HCT116 (cell line): ENCODE data around the gene OPRD1. TPM values are rescaled to one million over a fixed set of nuclear protein-coding genes. Genes with fewer than 3 reads are reported as not detected.

Experiments
- ATAC-seq: fragments of 200-7000 bp; cut with Tn5 transposase; 2 replicates; pipeline ENCODE4 v1.9.1; 2020; ENCODE audit warnings: mild to moderate bottlenecking, moderate library complexity
- BruUV-seq: library from RNA; stranded (reverse); fragments of 400-500 nt; replicated peaks from 2 replicates; lab custom pipeline; 2021; lab: Mats Ljungman, UMichigan
- CTCF ChIA-PET: fragments of 300-600 bp; sonication (Branson Sonifier 250); formaldehyde crosslinking; loops from one replicate; lab custom pipeline; 2021; ENCODE audit warnings: antibody characterized with exemption; lab: Charles Lee
- POLR2A ChIA-PET: fragments of 300-600, 350-600 bp; sonication (Branson Sonifier 250); formaldehyde crosslinking; loops from one replicate; lab custom pipeline; 2021; ENCODE audit warnings: antibody characterized with exemption; lab: Charles Lee
- RAD21 ChIA-PET, 2 experiments: fragments of 300-600 bp; sonication (Branson Sonifier 250); formaldehyde crosslinking; loops; one replicate each; lab custom pipeline; 2023; ENCODE audit warnings: low total read pairs in 2 of 2; ENCODE audit not compliant: uncharacterized antibody in 2 of 2, unreplicated experiment in 2 of 2, low non-redundant PET in 1 of 2; lab: Charles Lee
- DNase-seq: peaks from one replicate; pipeline ENCODE4 v3.0.0-alpha.2; 2010; ENCODE audit warnings: low read depth, low spot score
- H2AFZ ChIP-seq: fragments of 200-600 bp; shearing (Covaris generic), sonication (generic); 2 replicates; pipeline ENCODE4 v1.6.1; 2017; ENCODE audit warnings: low read depth, mixed run types, mixed read lengths, antibody characterized with exemption, low read length; ENCODE audit not compliant: poor library complexity, severe bottlenecking
- H3K27ac ChIP-seq: 2 replicates; pipeline ENCODE4 v1.5.1; 2012; ENCODE audit warnings: low read depth, low read length
- H3K27me3 ChIP-seq: fragments of 200-600 bp; sonication (generic); 2 replicates; pipeline ENCODE4 v1.6.1; 2016; ENCODE audit warnings: mixed run types, low read length, mixed read lengths; ENCODE audit not compliant: insufficient read depth
- H3K36me3 ChIP-seq, 2 experiments: fragments of 200-500 bp in 1 of 2; fragments of 200-600 bp in 1 of 2; sonication (Bioruptor generic) in 1 of 2; sonication (generic) in 1 of 2; 2 replicates each; pipeline versions ENCODE4 v1.5.1 to v1.6.1; 2014 to 2016; ENCODE audit warnings: low read length in 2 of 2, inconsistent platforms in 1 of 2, mixed read lengths in 1 of 2, mixed run types in 1 of 2; ENCODE audit not compliant: insufficient read depth in 2 of 2, control insufficient read depth in 1 of 2
- H3K4me1 ChIP-seq, 2 experiments: fragments of 200-600 bp in 1 of 2; sonication (generic) in 1 of 2; 2 replicates each; pipeline versions ENCODE4 v1.5.1 to v1.6.1; 2012 to 2017; ENCODE audit warnings: low read length in 2 of 2, inconsistent platforms in 1 of 2, mild to moderate bottlenecking in 1 of 2, mixed read lengths in 1 of 2, mixed run types in 1 of 2, moderate library complexity in 1 of 2; ENCODE audit not compliant: insufficient read depth in 2 of 2, control insufficient read depth in 1 of 2
- H3K4me2 ChIP-seq: fragments of 200-600 bp; sonication (generic); 2 replicates; pipeline ENCODE4 v1.6.1; 2017; ENCODE audit warnings: mixed run types, low read length, mixed read lengths
- H3K4me3 ChIP-seq, 2 experiments: fragments of 200-600 bp in 1 of 2; sonication (generic) in 1 of 2; replicated peaks in 1 of 2; 2 replicates each; pipeline ENCODE4 v1.5.1; 2011 to 2016; ENCODE audit warnings: low read length in 2 of 2, control low read depth in 1 of 2, low read depth in 1 of 2, mild to moderate bottlenecking in 1 of 2, mixed read lengths in 1 of 2, mixed run types in 1 of 2
- H3K79me2 ChIP-seq: fragments of 200-600 bp; sonication (generic); 2 replicates; pipeline ENCODE4 v1.6.1; 2017; ENCODE audit warnings: mild to moderate bottlenecking, mixed run types, low read length, moderate library complexity, mixed read lengths; ENCODE audit not compliant: insufficient read depth
- H3K9ac ChIP-seq: fragments of 200-600 bp; sonication (generic); 2 replicates; pipeline ENCODE4 v1.6.1; 2016; ENCODE audit warnings: low read length, mixed read lengths
- H3K9me2 ChIP-seq: fragments of 200-600 bp; sonication (generic), shearing (Covaris generic); 2 replicates; pipeline ENCODE4 v1.6.1; 2017; ENCODE audit warnings: mixed run types, mild to moderate bottlenecking, moderate library complexity; ENCODE audit not compliant: insufficient read depth
- H3K9me3 ChIP-seq, 2 experiments: fragments of 200-500 bp in 1 of 2; fragments of 200-600 bp in 1 of 2; sonication (Bioruptor generic) in 1 of 2; sonication (generic) in 1 of 2; 2 replicates each; pipeline ENCODE4 v1.6.1; 2014 to 2017; ENCODE audit warnings: low read length in 2 of 2, mixed read lengths in 2 of 2, inconsistent platforms in 1 of 2, low read depth in 1 of 2, mild to moderate bottlenecking in 1 of 2, mixed run types in 1 of 2, moderate library complexity in 1 of 2; ENCODE audit not compliant: control insufficient read depth in 1 of 2, insufficient read depth in 1 of 2
- H4K20me1 ChIP-seq: fragments of 200-600 bp; sonication (generic), shearing (Covaris generic); 2 replicates; pipeline ENCODE4 v1.6.1; 2017; ENCODE audit warnings: mixed run types, mild to moderate bottlenecking, moderate library complexity; ENCODE audit not compliant: insufficient read depth
- ATF3 ChIP-seq: IDR thresholded peaks from 2 replicates; pipeline ENCODE4 v1.6.1; 2012
- CTCF ChIP-seq, 3 experiments: fragments of 200-600 bp in 1 of 3; sonication (generic) in 1 of 3; IDR thresholded peaks in 2 of 3; conservative IDR thresholded peaks in 1 of 3; 2 replicates each; pipeline ENCODE4 v1.5.1; 2012 to 2017; ENCODE audit warnings: low read depth in 2 of 3, low read length in 2 of 3, antibody characterized with exemption in 1 of 3, borderline replicate concordance in 1 of 3, control low read depth in 1 of 3, mild to moderate bottlenecking in 1 of 3, mixed read lengths in 1 of 3, mixed run types in 1 of 3, moderate library complexity in 1 of 3; ENCODE audit not compliant: insufficient read depth in 1 of 3
- EGR1 ChIP-seq: IDR thresholded peaks from 2 replicates; pipeline ENCODE4 v1.6.1; 2012; ENCODE audit warnings: low read depth
- ELF1 ChIP-seq: IDR thresholded peaks from 2 replicates; pipeline ENCODE4 v1.6.1; 2012; ENCODE audit warnings: low read depth, borderline replicate concordance
- FOSL1 ChIP-seq: IDR thresholded peaks from 2 replicates; pipeline ENCODE4 v1.6.1; 2012; ENCODE audit warnings: low read depth
- JUND ChIP-seq: IDR thresholded peaks from 2 replicates; pipeline ENCODE4 v1.6.1; 2012
- POLR2A ChIP-seq: IDR thresholded peaks from 2 replicates; pipeline ENCODE4 v1.7.0; 2011; ENCODE audit warnings: borderline replicate concordance; ENCODE audit not compliant: insufficient read depth, insufficient read length; ENCODE audit errors: extremely low read depth
- POLR2AphosphoS5 ChIP-seq: IDR thresholded peaks from 2 replicates; pipeline ENCODE4 v1.6.1; 2011; ENCODE audit warnings: mild to moderate bottlenecking, low read depth, low read length, moderate library complexity
- RAD21 ChIP-seq: IDR thresholded peaks from 2 replicates; pipeline ENCODE4 v1.6.1; 2012; ENCODE audit warnings: low read depth, mild to moderate bottlenecking
- SIN3A ChIP-seq: IDR thresholded peaks from 2 replicates; pipeline ENCODE4 v1.6.1; 2012; ENCODE audit warnings: low read depth
- SP1 ChIP-seq: IDR thresholded peaks from 2 replicates; pipeline ENCODE4 v1.6.1; 2012; ENCODE audit warnings: low read depth
- SRF ChIP-seq: IDR thresholded peaks from 2 replicates; pipeline ENCODE4 v1.6.1; 2012; ENCODE audit warnings: low read depth
- ZBTB33 ChIP-seq: IDR thresholded peaks from 2 replicates; pipeline ENCODE4 v1.6.1; 2011; ENCODE audit warnings: mild to moderate bottlenecking, low read length, moderate library complexity; ENCODE audit not compliant: insufficient replicate concordance; ENCODE audit errors: extremely low read depth
- ZNF274 ChIP-seq: fragments of 200-500 bp; sonication (Bioruptor generic); IDR thresholded peaks from 2 replicates; pipeline ENCODE4 v1.6.1; 2014; ENCODE audit warnings: mild to moderate bottlenecking, low read depth, low read length, inconsistent platforms
- intact Hi-C: fragments of 100-400 bp; cut with micrococcal nuclease; formaldehyde crosslinking; loops from 2 replicates; pipeline ENCODE4 v1.10.0; 2022
- total RNA-seq: library from RNA; stranded (reverse); gene quantifications from one replicate; pipeline ENCODE4 v1.2.1, GENCODE V29; 2021; ENCODE audit not compliant: unreplicated experiment

OPRD1 gene
- total RNA-seq, 1 experiment from 2014 or later: not detected

- ATAC-seq: no peak
- Histone ChIP-seq H3K27me3 (no peaks in the 10 kb centered on the region), H3K27ac (no peak overlapping the region), H2AFZ (no peak overlapping the region), H3K9ac (no peak overlapping the region), H3K36me3 (no peaks in the 10 kb centered on the region), H3K4me1 (0 out of 4 replicates have a peak, but pooled peaks cover 0 to 3% of the 10 kb centered on the region in 2 experiments), H4K20me1 (no peaks in the 10 kb centered on the region), H3K4me3 (no peak overlapping the region), H3K4me2 (no peak overlapping the region), H3K9me3 (no peaks in the 10 kb centered on the region), H3K9me2 (no peaks in the 10 kb centered on the region), H3K79me2 (no peaks in the 10 kb centered on the region)
- intact Hi-C loops: no loop called here
- BruUV-seq: no TSS peak
- POLR2A ChIA-PET: interaction anchor here (1.1 kb wide), 1 partner anchor 17 kb away, joined by 3 read pairs; no protein-coding TSS in a partner anchor
- DNase-seq: no peak
- no peak for TF ChIP-seq SP1
- no peak for TF ChIP-seq ATF3
- TF ChIP-seq, all 23 proteins: peak for 0
- ChIA-PET CTCF (no interaction called here), RAD21 (no interaction called here)
Measured at GRCh38 chr1:28860332-28861073, 48.5 kb downstream of the OPRD1 start.

- no TSS peak for BruUV-seq
- ATAC-seq (no peak), DNase-seq (no peak)
- Histone ChIP-seq H3K4me1 (peaks cover 0 to 7% of the 10 kb centered on the region in 2 experiments; a peak in 1 of 4 replicates), H3K4me3 (no peak overlapping the region), H2AFZ (no peak overlapping the region), H3K27me3 (no peaks in the 10 kb centered on the region), H3K27ac (no peak overlapping the region), H3K4me2 (no peak overlapping the region), H3K9ac (no peak overlapping the region), H3K79me2 (no peaks in the 10 kb centered on the region), H4K20me1 (no peaks in the 10 kb centered on the region), H3K9me3 (no peaks in the 10 kb centered on the region), H3K36me3 (no peaks in the 10 kb centered on the region), H3K9me2 (no peaks in the 10 kb centered on the region)
- RAD21 ChIA-PET: no interaction called here
- CTCF ChIA-PET: no interaction called here
- intact Hi-C loops: no loop called here
- POLR2A ChIA-PET: no interaction called here
- TF ChIP-seq POLR2A: no peak
- TF ChIP-seq FOSL1: no peak
- TF ChIP-seq POLR2AphosphoS5: no peak
- no peak for TF ChIP-seq SP1
- TF ChIP-seq RAD21: no peak
- no peak for TF ChIP-seq ELF1
- TF ChIP-seq SIN3A: no peak
- no peak for TF ChIP-seq ATF3
- no peak for TF ChIP-seq CTCF (IDR thresholded peaks at IDR 0.05 in 2 of 3, conservative IDR thresholded peaks at IDR 0.05 in 1 of 3; ENCODE audit: borderline replicate concordance in 1 of 3, insufficient read depth in 1 of 3, low read depth in 2 of 3, low read length in 2 of 3)
- TF ChIP-seq EGR1: no peak
- no peak for TF ChIP-seq SRF
- TF ChIP-seq JUND: no peak
- TF ChIP-seq ZBTB33: no peak
- no peak for TF ChIP-seq ZNF274
Measured at GRCh38 chr1:28862571-28863403, 50.8 kb downstream of the OPRD1 start.
